ENCODE results near the gene CRACDL. TPM values are rescaled to one million over a fixed set of nuclear protein-coding genes. Genes with fewer than 3 reads are reported as not detected.

CRACDL gene
- total and polyA plus RNA-seq, 4 experiments from 2014 or later: 0.25 to 1.3 (median 1.2) TPM

Other genes with a start within 250 kb of the CRACDL start
- 100 to 1,000 TPM; 256 to 270 TPM for gene MGAT4A, start 205.1 kb downstream of the CRACDL start, total RNA-seq
- gene MGAT4A, start 205.1 kb downstream of the CRACDL start, polyA plus RNA-seq: 100 to 1,000 TPM; 223 to 336 TPM
- 1 to 10 TPM; 2.3 to 3.2 TPM for gene C2orf15, start 205.5 kb upstream of the CRACDL start, total RNA-seq
- 1 to 10 TPM; 4.7 to 4.9 TPM for gene C2orf15, start 205.5 kb upstream of the CRACDL start, polyA plus RNA-seq
- 10 to 100 TPM; 20.7 to 22.6 TPM for gene TSGA10, start 218.7 kb upstream of the CRACDL start, total RNA-seq
- gene TSGA10, start 218.7 kb upstream of the CRACDL start, polyA plus RNA-seq: 10 to 100 TPM; 17.0 to 17.3 TPM
- gene LIPT1, start 218.7 kb upstream of the CRACDL start, total RNA-seq: 10 to 100 TPM; 23.4 to 24.4 TPM
- gene LIPT1, start 218.7 kb upstream of the CRACDL start, polyA plus RNA-seq: 10 to 100 TPM; 20.5 to 25.6 TPM
- gene MITD1, start 244.8 kb upstream of the CRACDL start, total RNA-seq: 10 to 100 TPM; 79.1 to 84.3 TPM
- gene MITD1, start 244.8 kb upstream of the CRACDL start, polyA plus RNA-seq: 10 to 100 TPM; 54.7 to 73.9 TPM
- 10 to 100 TPM; 20.2 to 22.7 TPM for gene MRPL30, start 245.0 kb upstream of the CRACDL start, total RNA-seq
- gene MRPL30, start 245.0 kb upstream of the CRACDL start, polyA plus RNA-seq: 10 to 100 TPM; 12.4 to 17.0 TPM

All from CD4-positive, alpha-beta memory T cell (primary cell).